Esophagus squamous epithelium (tissue), 5 donors: ENCODE results near the gene TMEM26. TPM values are rescaled to one million over a fixed set of nuclear protein-coding genes. Genes with fewer than 3 reads are reported as not detected.

Source experiments
- DNase-seq: peaks from one replicate; lab custom pipeline; 2025; lab: John Stamatoyannopoulos, UW
- H3K27ac ChIP-seq, 4 donors: fragments of 200-600 bp; sonication (generic); one replicate each; pipeline ENCODE4 v1.5.1; 2016 to 2019; ENCODE audit warnings: mild to moderate bottlenecking in 1 of 4
- H3K27me3 ChIP-seq, 4 donors: fragments of 200-600 bp; sonication (generic); 1 replicate in 3 of 4; 2 replicates in 1 of 4; pipeline versions ENCODE4 v1.5.1 to v1.6.0; 2017 to 2021; ENCODE audit warnings: antibody characterized with exemption in 1 of 4
- H3K36me3 ChIP-seq, 3 donors: fragments of 200-600 bp; sonication (generic); one replicate each; pipeline ENCODE4 v1.5.1; 2016 to 2019
- H3K4me1 ChIP-seq, 3 donors: fragments of 200-600 bp; sonication (generic); one replicate each; pipeline ENCODE4 v1.5.1; 2017 to 2019
- H3K4me3 ChIP-seq, 4 donors: fragments of 200-600 bp; sonication (generic); 1 replicate in 3 of 4; 2 replicates in 1 of 4; pipeline ENCODE4 v1.5.1; 2016 to 2019; ENCODE audit warnings: mild to moderate bottlenecking in 2 of 4, moderate library complexity in 1 of 4
- H3K9me3 ChIP-seq, 3 donors: fragments of 200-600 bp; sonication (generic); one replicate each; pipeline ENCODE4 v1.5.1; 2016 to 2019
- CTCF ChIP-seq, 6 experiments: fragments of 450-650 bp in 4 of 6; fragments of 200-600 bp in 2 of 6; sonication (generic) in 2 of 6; IDR thresholded peaks; one replicate each; pipeline ENCODE4 v1.5.1; 2016 to 2019; ENCODE audit warnings: antibody characterized with exemption in 6 of 6, mild to moderate bottlenecking in 4 of 6, moderate library complexity in 4 of 6
- POLR2A ChIP-seq, 4 donors: fragments of 450-650 bp; IDR thresholded peaks; one replicate each; pipeline ENCODE4 v1.6.1; 2017; ENCODE audit warnings: antibody characterized with exemption in 4 of 4, mild to moderate bottlenecking in 4 of 4, moderate library complexity in 3 of 4
- WGBS, 2 donors: methylation state at CpG; one replicate each; pipeline ENCODE4 v1.1.5; 2018; 5-methylcytosine and 5-hydroxymethylcytosine counted together
- intact Hi-C: fragments of 100-400 bp; cut with DNase I; formaldehyde crosslinking; loops from one replicate; pipeline ENCODE4 v1.15.0; 2022
- total RNA-seq, 4 donors: library from RNA; depleted of rRNA; stranded (reverse); fragments of >200 nt; gene quantifications; one replicate each; pipeline ENCODE4 v1.1.0, GENCODE V29; 2016
- donor health status: DM: yes; HTN: yes; CAD: no.

The TMEM26 gene
- total RNA-seq, 4 donors from 2014 or later, result 0.09 to 0.38 (median 0.09) TPM; not detected in 1

DNA sequence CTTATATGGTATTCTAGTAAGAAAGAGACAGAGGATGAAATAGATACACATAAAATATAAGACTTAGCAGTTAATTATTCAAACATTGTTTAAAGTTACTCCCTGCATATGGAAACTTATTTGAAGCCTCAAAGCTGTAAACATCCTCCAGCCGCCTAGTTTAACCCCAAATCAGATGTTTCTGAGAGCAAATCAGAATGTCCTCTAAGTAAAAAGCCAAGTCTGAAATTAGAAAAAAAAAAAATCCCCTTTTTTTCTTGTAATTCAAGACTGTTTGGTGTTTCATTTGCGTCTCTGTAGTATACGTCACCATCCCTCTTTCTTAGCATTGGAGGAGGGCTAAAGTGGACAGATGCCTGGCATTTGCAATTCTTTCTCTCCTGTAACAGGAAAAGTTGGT is 46.4 kb downstream of the TMEM26 start:
- TF ChIP-seq POLR2A (IDR thresholded peaks at IDR 0.05), result no peak
- TF ChIP-seq CTCF (IDR thresholded peaks at IDR 0.05), result no peak
- DNase-seq, result no peak
- no peaks in the 10 kb centered on the region for H3K36me3 ChIP-seq
- 74 to 80% methylated on average over 3 of the region's 3 CpGs for WGBS, 2 donors
- no peaks in the 10 kb centered on the region for H3K9me3 ChIP-seq
- H3K4me1 ChIP-seq, result peaks cover 0 to 9% (median 0%) of the 10 kb centered on the region in 3 donors
- intact Hi-C loops, result no loop called here
- H3K27ac ChIP-seq, result no peak overlapping the region
- H3K27me3 ChIP-seq, result no peaks in the 10 kb centered on the region
- no peak overlapping the region for H3K4me3 ChIP-seq

DNA sequence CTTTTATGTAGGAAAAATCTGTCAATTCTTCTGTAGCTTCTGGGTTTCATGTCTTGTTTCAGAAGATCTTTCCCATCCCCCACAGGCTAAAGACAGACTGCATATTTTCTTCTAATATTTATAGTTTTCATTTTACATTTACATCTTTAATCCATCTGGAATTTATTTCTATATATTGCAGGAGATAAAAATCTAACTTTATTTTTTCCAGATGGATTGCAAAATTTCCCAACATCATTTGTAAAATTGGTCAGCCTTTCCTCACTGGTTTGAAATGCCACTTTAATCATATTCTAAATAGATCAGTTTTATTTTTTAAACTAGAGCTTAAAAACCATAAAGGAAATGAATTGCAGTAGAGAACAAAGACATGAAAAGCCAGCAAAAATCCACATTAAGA is 46.9 kb downstream of the TMEM26 start:
- no peak for DNase-seq
- no peaks in the 10 kb centered on the region for H3K9me3 ChIP-seq
- TF ChIP-seq POLR2A (IDR thresholded peaks at IDR 0.05), result no peak
- no peak for TF ChIP-seq CTCF (IDR thresholded peaks at IDR 0.05)
- H3K27ac ChIP-seq, result no peak overlapping the region
- no peak overlapping the region for H3K4me3 ChIP-seq
- H3K27me3 ChIP-seq, result no peaks in the 10 kb centered on the region
- H3K36me3 ChIP-seq, result no peaks in the 10 kb centered on the region
- H3K4me1 ChIP-seq, result peaks cover 0 to 9% (median 0%) of the 10 kb centered on the region in 3 donors
- intact Hi-C loops, result no loop called here

DNA sequence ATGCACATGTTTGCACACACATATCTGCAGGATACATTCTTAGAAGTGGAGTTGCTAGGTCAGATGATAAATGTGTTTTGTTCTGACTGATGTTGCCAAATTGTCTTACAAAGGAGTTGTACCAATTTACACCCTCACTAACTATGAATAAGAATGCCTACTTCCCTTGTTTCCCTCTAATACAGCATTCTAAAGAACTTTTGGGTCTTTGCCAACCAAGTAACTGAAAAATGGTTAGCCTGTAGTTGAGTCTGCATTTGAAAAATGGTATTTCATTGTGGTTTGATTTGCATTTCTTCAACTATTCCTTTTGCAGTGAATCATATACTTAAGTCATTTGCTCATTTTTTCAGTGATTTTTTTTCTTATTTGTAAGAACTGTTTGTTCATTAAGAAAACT is 48.4 kb downstream of the TMEM26 start:
- H3K4me3 ChIP-seq, result no peak overlapping the region

GRCh38 chr10:61400524-61400923 is 52.7 kb downstream of the TMEM26 start:
- intact Hi-C loops, result no loop called here
- Histone ChIP-seq H3K27me3 (no peaks in the 10 kb centered on the region), H3K4me1 (peaks cover 3 to 18% (median 6%) of the 10 kb centered on the region in 3 donors), H3K27ac (no peak overlapping the region), H3K9me3 (no peaks in the 10 kb centered on the region), H3K36me3 (no peaks in the 10 kb centered on the region), H3K4me3 (no peak overlapping the region)
- TF ChIP-seq CTCF (IDR thresholded peaks at IDR 0.05) (no peak), POLR2A (IDR thresholded peaks at IDR 0.05) (no peak)
- 86 to 95% methylated on average over 1 of the region's 1 CpG for WGBS, 2 donors
- no peak for DNase-seq

More for the DNA sequence above, 48.4 kb downstream of the TMEM26 start:
- H3K4me1 ChIP-seq, result peaks cover 0 to 9% (median 0%) of the 10 kb centered on the region in 3 donors
- H3K36me3 ChIP-seq, result no peaks in the 10 kb centered on the region
- TF ChIP-seq POLR2A (IDR thresholded peaks at IDR 0.05), result no peak
- TF ChIP-seq CTCF (IDR thresholded peaks at IDR 0.05), result no peak
- DNase-seq, result no peak
- no peaks in the 10 kb centered on the region for H3K27me3 ChIP-seq
- H3K9me3 ChIP-seq, result no peaks in the 10 kb centered on the region
- H3K27ac ChIP-seq, result no peak overlapping the region
- intact Hi-C loops, result no loop called here

DNA sequence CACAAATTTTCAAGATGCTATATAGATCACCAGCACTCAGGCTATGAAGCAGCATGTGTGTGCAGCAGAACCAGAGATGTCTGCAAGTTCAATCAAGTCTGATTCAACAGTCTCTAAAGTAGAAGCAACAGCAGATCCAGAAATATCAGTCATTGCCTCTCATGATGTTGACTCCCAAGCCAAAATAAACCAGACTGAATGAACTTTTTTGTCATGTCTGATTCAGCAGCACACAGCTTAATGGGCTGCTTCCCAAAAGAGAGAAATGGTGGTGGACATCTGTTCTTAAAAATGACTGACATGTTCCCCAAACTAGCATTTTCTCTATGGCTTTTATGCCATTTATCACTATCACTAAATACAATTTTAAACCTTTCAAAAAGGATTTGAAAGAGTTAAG is 53.8 kb downstream of the TMEM26 start:
- no peak for DNase-seq
- TF ChIP-seq POLR2A (IDR thresholded peaks at IDR 0.05), result no peak
- no peak for TF ChIP-seq CTCF (IDR thresholded peaks at IDR 0.05)
- no peaks in the 10 kb centered on the region for H3K36me3 ChIP-seq
- no peaks in the 10 kb centered on the region for H3K9me3 ChIP-seq
- intact Hi-C loops, result no loop called here
- no peak overlapping the region for H3K4me3 ChIP-seq
- H3K4me1 ChIP-seq, result peaks cover 3 to 18% (median 6%) of the 10 kb centered on the region in 3 donors
- H3K27me3 ChIP-seq, result no peaks in the 10 kb centered on the region
- no peak overlapping the region for H3K27ac ChIP-seq
